Cardiac muscle cell (in vitro differentiated cells and primary cell): ENCODE measurements around the gene RHBDD2. TPM values are rescaled to one million over a fixed set of nuclear protein-coding genes. Genes with fewer than 3 reads are reported as not detected.
A peak's percentile ranks its signal among the peaks of the same experiment; 100 is the strongest.
"Not testable (repeated sequence)": the region's sequence is repeated elsewhere in the genome, so short reads cannot be mapped to it uniquely, and the experiment has no call there.

Source experiments
- DNase-seq, 2 donors: peaks; one replicate each; pipeline versions ENCODE4 v3.0.0 to v3.0.0-alpha.2; 2010 to 2017; ENCODE audit warnings: low read depth in 1 of 2, low spot score in 1 of 2
- H3K27ac ChIP-seq: fragments of 200-600 bp; sonication (generic); 2 replicates; pipeline ENCODE4 v1.5.1; 2016
- H3K27me3 ChIP-seq: fragments of 200-600 bp; sonication (generic); 2 replicates; pipeline ENCODE4 v1.6.0; 2016; ENCODE audit warnings: control low read depth
- H3K36me3 ChIP-seq: fragments of 200-600 bp; sonication (generic); 2 replicates; pipeline ENCODE4 v1.5.1; 2016; ENCODE audit warnings: control low read depth
- H3K4me1 ChIP-seq: fragments of 200-600 bp; sonication (generic); 2 replicates; pipeline ENCODE4 v1.8.1; 2017; ENCODE audit warnings: low read depth, mild to moderate bottlenecking, mixed run types
- H3K4me3 ChIP-seq: fragments of 200-600 bp; sonication (generic); 2 replicates; pipeline ENCODE4 v1.5.1; 2016; ENCODE audit warnings: mild to moderate bottlenecking
- H3K9me3 ChIP-seq: fragments of 200-600 bp; sonication (generic); 2 replicates; pipeline ENCODE4 v1.5.1; 2017; ENCODE audit warnings: low read depth, mild to moderate bottlenecking, control low read depth
- polyA plus RNA-seq: library from polyadenylated mRNA; unstranded; fragments of >200 nt; fragmentation: Nextera tagmentation; extraction: Ambion mirVana; gene quantifications from 2 replicates; pipeline ENCODE4 v1.2.1, GENCODE V29; 2016
- total RNA-seq: library from RNA; depleted of rRNA; stranded (reverse); fragments of >200 nt; gene quantifications from 2 replicates; pipeline ENCODE4 v1.2.3, GENCODE V29; 2016
- TF ChIP-seq, protein P1 (sequence below): IDR thresholded peaks from 2 replicates; pipeline ENCODE4 v1.5.1; 2012; ENCODE audit warnings: low read depth, mild to moderate bottlenecking, low read length

The RHBDD2 gene
- total and polyA plus RNA-seq, 2 experiments from 2014 or later, result 83.6 to 223 TPM

DNA sequence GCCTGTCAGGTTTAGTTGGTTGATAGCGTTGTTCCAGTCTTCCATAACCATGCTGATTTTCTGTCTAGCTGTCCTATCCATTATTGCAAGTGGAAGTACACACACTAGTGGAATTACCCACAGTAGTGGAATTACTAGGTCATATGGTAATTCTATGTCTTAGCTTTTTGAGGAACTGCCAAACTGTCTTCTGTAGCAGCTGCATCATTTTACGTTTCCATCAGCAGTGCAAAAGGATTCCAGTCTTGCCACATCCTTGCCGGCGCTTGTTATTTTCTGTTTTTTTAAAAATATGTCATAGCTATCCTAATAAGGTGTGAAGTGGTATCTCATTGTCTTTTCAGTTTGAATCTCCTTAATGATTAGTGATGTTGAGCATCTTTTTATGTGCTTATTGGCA lies 17.2 kb upstream of the RHBDD2 start:
- H3K4me1 ChIP-seq, result no peaks in the 10 kb centered on the region
- no peak overlapping the region for H3K4me3 ChIP-seq
- TF ChIP-seq, protein P1, sequence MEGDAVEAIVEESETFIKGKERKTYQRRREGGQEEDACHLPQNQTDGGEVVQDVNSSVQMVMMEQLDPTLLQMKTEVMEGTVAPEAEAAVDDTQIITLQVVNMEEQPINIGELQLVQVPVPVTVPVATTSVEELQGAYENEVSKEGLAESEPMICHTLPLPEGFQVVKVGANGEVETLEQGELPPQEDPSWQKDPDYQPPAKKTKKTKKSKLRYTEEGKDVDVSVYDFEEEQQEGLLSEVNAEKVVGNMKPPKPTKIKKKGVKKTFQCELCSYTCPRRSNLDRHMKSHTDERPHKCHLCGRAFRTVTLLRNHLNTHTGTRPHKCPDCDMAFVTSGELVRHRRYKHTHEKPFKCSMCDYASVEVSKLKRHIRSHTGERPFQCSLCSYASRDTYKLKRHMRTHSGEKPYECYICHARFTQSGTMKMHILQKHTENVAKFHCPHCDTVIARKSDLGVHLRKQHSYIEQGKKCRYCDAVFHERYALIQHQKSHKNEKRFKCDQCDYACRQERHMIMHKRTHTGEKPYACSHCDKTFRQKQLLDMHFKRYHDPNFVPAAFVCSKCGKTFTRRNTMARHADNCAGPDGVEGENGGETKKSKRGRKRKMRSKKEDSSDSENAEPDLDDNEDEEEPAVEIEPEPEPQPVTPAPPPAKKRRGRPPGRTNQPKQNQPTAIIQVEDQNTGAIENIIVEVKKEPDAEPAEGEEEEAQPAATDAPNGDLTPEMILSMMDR, result no peak
- no peaks in the 10 kb centered on the region for H3K36me3 ChIP-seq
- H3K27ac ChIP-seq, result no peak overlapping the region
- H3K27me3 ChIP-seq, result no peaks in the 10 kb centered on the region
- DNase-seq, result peak in 1 of 2 donors; percentile 89
- no peaks in the 10 kb centered on the region for H3K9me3 ChIP-seq

DNA sequence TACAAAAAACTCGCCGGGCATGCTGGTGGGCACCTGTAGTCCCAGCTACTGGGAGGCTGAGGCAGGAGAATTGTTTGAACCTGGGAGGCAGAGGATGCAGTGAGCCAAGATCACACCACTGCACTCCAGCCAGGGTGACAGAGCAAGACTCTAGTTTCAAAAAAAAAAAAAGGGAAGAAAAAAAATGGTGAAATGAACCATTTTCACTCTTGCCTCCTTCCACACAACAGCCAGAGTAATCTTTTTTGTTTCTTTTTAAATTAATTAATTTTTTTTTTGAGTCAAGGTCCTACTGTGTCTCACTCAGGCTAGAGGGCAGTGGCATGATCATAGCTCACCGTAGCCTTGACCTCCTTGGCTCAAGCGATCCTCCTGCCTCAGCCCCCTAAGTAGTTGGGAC lies 14.6 kb upstream of the RHBDD2 start:
- not testable (repeated sequence) for H3K27me3 ChIP-seq, H3K9me3 ChIP-seq, H3K4me3 ChIP-seq, H3K27ac ChIP-seq, DNase-seq, H3K4me1 ChIP-seq, H3K36me3 ChIP-seq

DNA sequence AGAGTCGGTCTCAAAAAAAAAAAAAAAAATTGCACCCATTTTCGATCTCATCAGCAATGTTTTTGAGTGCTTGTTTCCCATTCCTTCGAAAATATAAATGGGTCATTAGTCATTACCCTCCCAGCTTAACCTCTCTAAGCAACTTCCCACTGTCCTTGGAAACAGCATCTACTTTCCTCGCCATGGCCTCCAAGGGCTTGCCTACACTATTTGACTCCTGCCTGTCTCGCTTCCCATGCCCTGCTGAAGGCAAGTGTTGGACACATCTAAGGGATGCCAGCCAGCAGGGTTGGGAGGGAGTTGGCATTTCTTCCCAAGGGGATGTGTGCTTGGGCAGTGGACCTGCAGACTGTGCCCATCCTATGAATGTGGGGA lies 12.7 kb upstream of the RHBDD2 start:
- Histone ChIP-seq H3K4me1 (no peaks in the 10 kb centered on the region), H3K9me3 (no peaks in the 10 kb centered on the region), H3K4me3 (no peak overlapping the region), H3K27me3 (no peaks in the 10 kb centered on the region), H3K27ac (no peak overlapping the region), H3K36me3 (no peaks in the 10 kb centered on the region)
- TF ChIP-seq, protein P1, result no peak
- DNase-seq, result no peak

DNA sequence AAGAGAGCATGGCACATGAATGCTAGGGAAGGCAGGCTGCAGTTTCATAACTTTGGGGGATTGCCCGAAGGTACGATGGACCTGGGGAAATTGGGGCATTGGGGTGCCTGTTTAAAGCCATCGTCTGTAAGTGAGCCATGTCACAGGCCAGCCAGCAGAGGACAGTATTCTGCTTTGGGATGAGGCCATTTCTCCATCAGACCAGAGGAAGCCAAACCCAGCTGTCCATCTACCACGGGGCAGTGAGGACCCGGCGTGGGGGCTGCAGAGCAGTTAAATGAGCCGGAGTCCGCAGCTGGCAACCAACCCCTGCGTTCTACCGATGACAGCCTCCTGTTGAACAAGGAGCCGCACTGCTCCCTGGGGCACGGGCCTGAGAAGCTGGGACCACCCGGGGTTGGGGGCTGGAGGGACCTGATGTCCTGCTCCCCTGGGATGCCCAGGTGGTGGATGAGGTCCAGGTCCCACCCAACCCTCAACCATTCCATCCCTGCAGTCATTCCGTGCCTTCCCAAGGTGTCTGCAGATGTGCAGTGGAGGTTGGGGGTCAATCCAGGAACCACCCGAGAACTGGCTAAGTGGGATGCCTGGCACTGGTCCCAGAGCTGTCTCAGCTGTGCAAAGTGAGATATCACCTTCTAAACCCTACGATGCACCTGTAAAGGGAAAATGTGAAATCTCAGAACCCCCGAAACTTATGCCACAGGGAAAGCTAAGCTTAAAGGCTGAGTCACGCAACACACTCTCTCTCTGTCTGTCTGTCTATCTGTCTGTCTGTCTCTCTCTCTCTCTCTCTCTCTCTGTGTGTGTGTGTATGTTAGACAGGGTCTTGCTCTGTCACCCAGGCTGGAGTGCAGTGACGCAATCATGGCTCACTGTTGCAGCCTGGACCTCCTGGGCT lies 12.1 kb upstream of the RHBDD2 start:
- H3K36me3 ChIP-seq, result no peaks in the 10 kb centered on the region
- TF ChIP-seq, protein P1, result peak; percentile 97
- peak; percentile 71 to 81 for DNase-seq
- no peaks in the 10 kb centered on the region for H3K27me3 ChIP-seq
- no peaks in the 10 kb centered on the region for H3K9me3 ChIP-seq
- no peak overlapping the region for H3K4me3 ChIP-seq
- no peaks in the 10 kb centered on the region for H3K4me1 ChIP-seq
- no peak overlapping the region for H3K27ac ChIP-seq

DNA sequence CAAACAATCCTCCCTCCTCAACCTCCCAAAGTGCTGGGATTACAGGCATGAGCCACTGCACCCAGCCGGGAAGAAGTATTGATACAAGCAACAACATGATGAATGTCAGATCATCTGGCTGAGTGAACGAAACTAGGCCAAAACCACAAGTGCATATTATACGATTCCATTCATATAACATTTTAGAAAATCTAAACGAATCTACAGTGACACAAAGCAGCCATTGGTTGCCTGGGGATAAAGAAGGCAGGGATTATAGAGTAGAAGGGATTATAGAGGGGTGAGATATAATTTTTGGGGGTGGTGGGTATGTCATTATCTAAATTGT lies 11.5 kb upstream of the RHBDD2 start:
- Histone ChIP-seq H3K9me3 (no peaks in the 10 kb centered on the region), H3K27me3 (no peaks in the 10 kb centered on the region), H3K27ac (no peak overlapping the region), H3K36me3 (no peaks in the 10 kb centered on the region), H3K4me1 (peaks cover 5% of the 10 kb centered on the region), H3K4me3 (no peak overlapping the region)
- no peak for DNase-seq
- TF ChIP-seq, protein P1, result no peak

DNA sequence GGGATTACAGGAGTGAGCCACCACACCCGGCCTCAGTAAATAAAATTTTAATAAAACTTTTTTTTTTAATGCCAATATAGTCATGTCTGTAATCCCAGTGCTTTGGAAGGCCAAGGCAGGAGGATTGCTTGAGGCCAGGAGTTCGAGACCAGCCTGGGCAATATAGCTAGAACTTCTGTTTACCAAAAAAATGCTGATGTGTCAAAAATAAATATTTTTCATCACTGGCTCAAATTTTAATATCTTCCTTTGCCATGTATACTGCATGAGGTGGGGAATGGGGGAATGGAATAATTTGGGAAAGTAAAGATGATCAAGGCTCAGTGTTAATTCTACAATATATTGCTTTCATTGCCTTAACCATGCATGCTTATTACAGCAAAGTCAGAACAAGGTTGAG lies 10.7 kb upstream of the RHBDD2 start:
- Histone ChIP-seq H3K27ac (no peak overlapping the region), H3K27me3 (no peaks in the 10 kb centered on the region), H3K4me3 (no peak overlapping the region), H3K36me3 (no peaks in the 10 kb centered on the region), H3K4me1 (peaks cover 12% of the 10 kb centered on the region), H3K9me3 (no peaks in the 10 kb centered on the region)
- DNase-seq, result no peak
- TF ChIP-seq, protein P1, result no peak
